ENCODE results near the gene ACTL6B.
A peak's percentile ranks its signal among the peaks of the same experiment; 100 is the strongest.

ACTL6B gene

GRCh38 chr7:100678291-100678984, 22.2 kb upstream of the ACTL6B start:
- H3K18ac ChIP-seq (ENCODE audit: low read length) = no peak overlapping the region

GRCh38 chr7:100677308-100678267, 21.3 kb upstream of the ACTL6B start:
- Histone ChIP-seq H3K4me1 (ENCODE audit: control insufficient read depth, low read depth, low read length) (no peaks in the 10 kb centered on the region), H3K23ac (ENCODE audit: low read length) (no peak overlapping the region), H3K56ac (ENCODE audit: low read length) (no peak overlapping the region), H3K27ac (ENCODE audit: low read depth, low read length) (no peak overlapping the region), H2BK15ac (replicated peaks; ENCODE audit: low read depth) (no peak overlapping the region), H4K8ac (ENCODE audit: low read depth, low read length) (no peak overlapping the region), H3K4ac (ENCODE audit: low read depth, low read length) (no peak overlapping the region), H3K4me3 (ENCODE audit: low read length) (no peak overlapping the region), H2BK120ac (ENCODE audit: low read depth, low read length) (no peak overlapping the region), H3K36me3 (ENCODE audit: control insufficient read depth, insufficient read depth, low read length) (peaks cover 9% of the 10 kb centered on the region), H3K79me2 (ENCODE audit: control insufficient read depth, insufficient read depth, low read length) (peaks cover 4% of the 10 kb centered on the region), H4K5ac (ENCODE audit: low read length) (no peak overlapping the region), H3K9ac (ENCODE audit: low read length) (no peak overlapping the region), H2BK5ac (ENCODE audit: low read length) (no peak overlapping the region), H3K79me1 (ENCODE audit: low read length) (peaks cover 5% of the 10 kb centered on the region), H3K27me3 (ENCODE audit: insufficient read depth, low read length, poor library complexity) (no peaks in the 10 kb centered on the region), H2AK5ac (ENCODE audit: low read length) (no peak overlapping the region), H3K18ac (ENCODE audit: low read length) (no peak overlapping the region), H3K4me2 (ENCODE audit: low read length) (no peak overlapping the region)
- no peak for DNase-seq
- WGBS (ENCODE audit: extremely low coverage, insufficient coverage, low lambda C conversion rate) = no CpG with 5 or more reads among the region's 36 CpGs

More at GRCh38 chr7:100678291-100678984, 22.2 kb upstream of the ACTL6B start:
- Histone ChIP-seq H2BK120ac (ENCODE audit: low read depth, low read length) (no peak overlapping the region), H3K9ac (ENCODE audit: low read length) (no peak overlapping the region), H3K36me3 (ENCODE audit: control insufficient read depth, insufficient read depth, low read length) (peaks cover 13% of the 10 kb centered on the region), H3K27me3 (ENCODE audit: insufficient read depth, low read length, poor library complexity) (no peaks in the 10 kb centered on the region), H3K4me1 (ENCODE audit: control insufficient read depth, low read depth, low read length) (no peaks in the 10 kb centered on the region), H3K23ac (ENCODE audit: low read length) (no peak overlapping the region), H3K27ac (ENCODE audit: low read depth, low read length) (no peak overlapping the region), H3K4ac (ENCODE audit: low read depth, low read length) (no peak overlapping the region), H3K56ac (ENCODE audit: low read length) (no peak overlapping the region), H3K79me2 (ENCODE audit: control insufficient read depth, insufficient read depth, low read length) (peaks cover 4% of the 10 kb centered on the region), H3K79me1 (ENCODE audit: low read length) (peaks cover 5% of the 10 kb centered on the region), H4K8ac (ENCODE audit: low read depth, low read length) (no peak overlapping the region), H3K4me2 (ENCODE audit: low read length) (no peak overlapping the region), H3K4me3 (ENCODE audit: low read length) (no peak overlapping the region), H2BK5ac (ENCODE audit: low read length) (no peak overlapping the region), H2AK5ac (ENCODE audit: low read length) (no peak overlapping the region), H4K5ac (ENCODE audit: low read length) (no peak overlapping the region), H2BK15ac (replicated peaks; ENCODE audit: low read depth) (no peak overlapping the region)
- DNase-seq = no peak
- no CpG with 5 or more reads among the region's 35 CpGs for WGBS (ENCODE audit: extremely low coverage, insufficient coverage, low lambda C conversion rate)

GRCh38 chr7:100676501-100677306, 20.5 kb upstream of the ACTL6B start:
- Histone ChIP-seq H3K4ac (ENCODE audit: low read depth, low read length) (no peak overlapping the region), H3K18ac (ENCODE audit: low read length) (no peak overlapping the region), H2BK5ac (ENCODE audit: low read length) (no peak overlapping the region), H3K4me2 (ENCODE audit: low read length) (no peak overlapping the region), H3K4me3 (ENCODE audit: low read length) (no peak overlapping the region), H3K79me2 (ENCODE audit: control insufficient read depth, insufficient read depth, low read length) (peaks cover 4% of the 10 kb centered on the region), H3K27me3 (ENCODE audit: insufficient read depth, low read length, poor library complexity) (no peaks in the 10 kb centered on the region), H3K36me3 (ENCODE audit: control insufficient read depth, insufficient read depth, low read length) (peaks cover 9% of the 10 kb centered on the region), H2BK15ac (replicated peaks; ENCODE audit: low read depth) (no peak overlapping the region), H2BK120ac (ENCODE audit: low read depth, low read length) (no peak overlapping the region), H4K8ac (ENCODE audit: low read depth, low read length) (no peak overlapping the region), H3K4me1 (ENCODE audit: control insufficient read depth, low read depth, low read length) (no peaks in the 10 kb centered on the region), H3K79me1 (ENCODE audit: low read length) (peaks cover 5% of the 10 kb centered on the region), H3K27ac (ENCODE audit: low read depth, low read length) (no peak overlapping the region), H3K56ac (ENCODE audit: low read length) (no peak overlapping the region), H3K9ac (ENCODE audit: low read length) (no peak overlapping the region), H2AK5ac (ENCODE audit: low read length) (no peak overlapping the region), H3K23ac (ENCODE audit: low read length) (no peak overlapping the region), H4K5ac (ENCODE audit: low read length) (no peak overlapping the region)
- no peak for DNase-seq
- no CpG with 5 or more reads among the region's 23 CpGs for WGBS (ENCODE audit: extremely low coverage, insufficient coverage, low lambda C conversion rate)

- peak overlapping the region; percentile 18 for H3K56ac ChIP-seq (ENCODE audit: low read length)
- no peak overlapping the region for H2BK15ac ChIP-seq (replicated peaks; ENCODE audit: low read depth)
- H3K4me3 ChIP-seq (ENCODE audit: low read length) = peak overlapping the region; percentile 56
- H3K27ac ChIP-seq (ENCODE audit: low read depth, low read length) = no peak overlapping the region
- H3K23ac ChIP-seq (ENCODE audit: low read length) = no peak overlapping the region
- H3K9ac ChIP-seq (ENCODE audit: low read length) = peak overlapping the region; percentile 46
- peaks cover 4% of the 10 kb centered on the region for H3K79me2 ChIP-seq (ENCODE audit: control insufficient read depth, insufficient read depth, low read length)
- H2AK5ac ChIP-seq (ENCODE audit: low read length) = no peak overlapping the region
- H3K4me1 ChIP-seq (ENCODE audit: control insufficient read depth, low read depth, low read length) = no peaks in the 10 kb centered on the region
- H3K18ac ChIP-seq (ENCODE audit: low read length) = peak overlapping the region; percentile 16
- H3K79me1 ChIP-seq (ENCODE audit: low read length) = peaks cover 5% of the 10 kb centered on the region
- DNase-seq = peak; percentile 78
- H2BK5ac ChIP-seq (ENCODE audit: low read length) = no peak overlapping the region
- peak overlapping the region; percentile 38 for H3K4me2 ChIP-seq (ENCODE audit: low read length)
- H3K36me3 ChIP-seq (ENCODE audit: control insufficient read depth, insufficient read depth, low read length) = peaks cover 9% of the 10 kb centered on the region
- H3K27me3 ChIP-seq (ENCODE audit: insufficient read depth, low read length, poor library complexity) = no peaks in the 10 kb centered on the region
- no peak overlapping the region for H4K8ac ChIP-seq (ENCODE audit: low read depth, low read length)
- WGBS (ENCODE audit: extremely low coverage, insufficient coverage, low lambda C conversion rate) = no CpG with 5 or more reads among the region's 59 CpGs
- H4K5ac ChIP-seq (ENCODE audit: low read length) = no peak overlapping the region
- H3K4ac ChIP-seq (ENCODE audit: low read depth, low read length) = peak overlapping the region; percentile 64
- no peak overlapping the region for H2BK120ac ChIP-seq (ENCODE audit: low read depth, low read length)
These were observed 19.5 kb upstream of the ACTL6B start for GRCh38 chr7:100675581-100676350.

GRCh38 chr7:100675105-100675451, 18.8 kb upstream of the ACTL6B start:
- Histone ChIP-seq H3K79me2 (ENCODE audit: control insufficient read depth, insufficient read depth, low read length) (peaks cover 4% of the 10 kb centered on the region), H3K36me3 (ENCODE audit: control insufficient read depth, insufficient read depth, low read length) (peaks cover 4% of the 10 kb centered on the region), H2BK5ac (ENCODE audit: low read length) (no peak overlapping the region), H3K4ac (ENCODE audit: low read depth, low read length) (no peak overlapping the region), H3K79me1 (ENCODE audit: low read length) (peaks cover 5% of the 10 kb centered on the region), H3K4me3 (ENCODE audit: low read length) (peak overlapping the region; percentile 74), H3K27ac (ENCODE audit: low read depth, low read length) (no peak overlapping the region), H3K4me2 (ENCODE audit: low read length) (peak overlapping the region; percentile 97), H3K27me3 (ENCODE audit: insufficient read depth, low read length, poor library complexity) (no peaks in the 10 kb centered on the region), H3K9ac (ENCODE audit: low read length) (peak overlapping the region; percentile 90), H4K5ac (ENCODE audit: low read length) (no peak overlapping the region), H2AK5ac (ENCODE audit: low read length) (no peak overlapping the region), H2BK120ac (ENCODE audit: low read depth, low read length) (no peak overlapping the region), H2BK15ac (replicated peaks; ENCODE audit: low read depth) (no peak overlapping the region), H3K18ac (ENCODE audit: low read length) (no peak overlapping the region), H3K23ac (ENCODE audit: low read length) (no peak overlapping the region), H3K4me1 (ENCODE audit: control insufficient read depth, low read depth, low read length) (no peaks in the 10 kb centered on the region), H3K56ac (ENCODE audit: low read length) (peak overlapping the region; percentile 94), H4K8ac (ENCODE audit: low read depth, low read length) (no peak overlapping the region)
- DNase-seq = no peak
- WGBS (ENCODE audit: extremely low coverage, insufficient coverage, low lambda C conversion rate) = no CpG with 5 or more reads among the region's 46 CpGs

All from mesendoderm (in vitro differentiated cells).